HUES6 (cell line): ENCODE measurements around the gene FAM83G.

ENCODE experiments used
- H3K27ac ChIP-seq: 2 replicates; pipeline ENCODE4 v1.7.0; 2013; ENCODE audit warnings: low read depth, mild to moderate bottlenecking, low read length, inconsistent platforms
- H3K27me3 ChIP-seq: 2 replicates; pipeline ENCODE4 v1.6.1; 2013; ENCODE audit warnings: low read length; ENCODE audit not compliant: control insufficient read depth, insufficient read depth
- H3K36me3 ChIP-seq: 2 replicates; pipeline ENCODE4 v1.6.1; 2013; ENCODE audit warnings: low read length; ENCODE audit not compliant: control insufficient read depth, insufficient read depth
- H3K4me1 ChIP-seq: 2 replicates; pipeline ENCODE4 v1.6.1; 2013; ENCODE audit warnings: low read length; ENCODE audit not compliant: control insufficient read depth, insufficient read depth
- H3K4me3 ChIP-seq: 2 replicates; pipeline ENCODE4 v1.5.1; 2013; ENCODE audit warnings: low read depth, low read length
- H3K9ac ChIP-seq: one replicate; pipeline ENCODE4 v1.6.1; 2013; ENCODE audit warnings: mild to moderate bottlenecking, low read length
- H3K9me3 ChIP-seq: 2 replicates; pipeline ENCODE4 v1.6.1; 2013; ENCODE audit warnings: low read depth, low read length; ENCODE audit not compliant: control insufficient read depth, insufficient read depth

Gene FAM83G

GRCh38 chr17:18974407-18975149 lies 30.0 kb downstream of the FAM83G start:
- Histone ChIP-seq H3K9ac (no peak overlapping the region), H3K4me1 (peaks cover 4% of the 10 kb centered on the region; the same call in 1 of the 2 replicates), H3K9me3 (no peaks in the 10 kb centered on the region), H3K27me3 (no peaks in the 10 kb centered on the region), H3K27ac (no peak overlapping the region), H3K36me3 (peaks cover 79% of the 10 kb centered on the region), H3K4me3 (no peak overlapping the region)

GRCh38 chr17:18971801-18972200 lies 32.8 kb downstream of the FAM83G start:
- Histone ChIP-seq H3K9me3 (no peaks in the 10 kb centered on the region), H3K27ac (no peak overlapping the region), H3K4me1 (peaks cover 30% of the 10 kb centered on the region), H3K27me3 (no peaks in the 10 kb centered on the region), H3K9ac (no peak overlapping the region), H3K36me3 (peaks cover 51% of the 10 kb centered on the region), H3K4me3 (no peak overlapping the region)

GRCh38 chr17:18970582-18971480 lies 33.7 kb downstream of the FAM83G start:
- Histone ChIP-seq H3K27me3 (no peaks in the 10 kb centered on the region), H3K9ac (no peak overlapping the region), H3K9me3 (no peaks in the 10 kb centered on the region), H3K4me3 (no peak overlapping the region), H3K27ac (no peak overlapping the region), H3K4me1 (peaks cover 30% of the 10 kb centered on the region), H3K36me3 (peaks cover 45% of the 10 kb centered on the region)

GRCh38 chr17:18968945-18969887 lies 35.3 kb downstream of the FAM83G start:
- H3K27ac ChIP-seq: no peak overlapping the region
- no peaks in the 10 kb centered on the region for H3K27me3 ChIP-seq
- no peaks in the 10 kb centered on the region for H3K9me3 ChIP-seq
- peak overlapping the region; percentile 9 for H3K9ac ChIP-seq
- H3K4me1 ChIP-seq: peaks cover 30% of the 10 kb centered on the region
- H3K36me3 ChIP-seq: peaks cover 33% of the 10 kb centered on the region
- H3K4me3 ChIP-seq: no peak overlapping the region

- Histone ChIP-seq H3K27ac (no peak overlapping the region), H3K4me3 (no peak overlapping the region), H3K9ac (peak overlapping the region; percentile 27), H3K9me3 (no peaks in the 10 kb centered on the region), H3K36me3 (peaks cover 30% of the 10 kb centered on the region), H3K27me3 (no peaks in the 10 kb centered on the region), H3K4me1 (peaks cover 30% of the 10 kb centered on the region)
Observed at GRCh38 chr17:18968345-18968744, 36.2 kb downstream of the FAM83G start.

- Histone ChIP-seq H3K4me3 (no peak overlapping the region), H3K27ac (no peak overlapping the region), H3K36me3 (peaks cover 27% of the 10 kb centered on the region), H3K9me3 (no peaks in the 10 kb centered on the region), H3K9ac (peak overlapping the region; percentile 27), H3K27me3 (no peaks in the 10 kb centered on the region), H3K4me1 (peaks cover 30% of the 10 kb centered on the region)
Observed at GRCh38 chr17:18967916-18968315, 36.6 kb downstream of the FAM83G start.

GRCh38 chr17:18966831-18967624 lies 37.5 kb downstream of the FAM83G start:
- no peaks in the 10 kb centered on the region for H3K27me3 ChIP-seq
- no peak overlapping the region for H3K4me3 ChIP-seq
- no peak overlapping the region for H3K27ac ChIP-seq
- peak overlapping the region; percentile 24 for H3K9ac ChIP-seq
- H3K9me3 ChIP-seq: no peaks in the 10 kb centered on the region
- H3K4me1 ChIP-seq: peaks cover 33% of the 10 kb centered on the region
- H3K36me3 ChIP-seq: peaks cover 23% of the 10 kb centered on the region

GRCh38 chr17:18965530-18966236 lies 38.9 kb downstream of the FAM83G start:
- Histone ChIP-seq H3K4me3 (no peak overlapping the region), H3K9ac (no peak overlapping the region), H3K36me3 (peaks cover 10% of the 10 kb centered on the region), H3K27ac (no peak overlapping the region), H3K4me1 (peaks cover 33% of the 10 kb centered on the region), H3K9me3 (no peaks in the 10 kb centered on the region), H3K27me3 (no peaks in the 10 kb centered on the region)

GRCh38 chr17:18964550-18964949 lies 40.0 kb downstream of the FAM83G start:
- H3K9me3 ChIP-seq: no peaks in the 10 kb centered on the region
- H3K27ac ChIP-seq: no peak overlapping the region
- H3K4me3 ChIP-seq: no peak overlapping the region
- peaks cover 28% of the 10 kb centered on the region for H3K4me1 ChIP-seq
- no peaks in the 10 kb centered on the region for H3K27me3 ChIP-seq
- no peaks in the 10 kb centered on the region; the same call in 1 of the 2 replicates for H3K36me3 ChIP-seq
- H3K9ac ChIP-seq: no peak overlapping the region

- Histone ChIP-seq H3K9ac (no peak overlapping the region), H3K27ac (no peak overlapping the region), H3K9me3 (no peaks in the 10 kb centered on the region), H3K4me1 (peaks cover 23% of the 10 kb centered on the region), H3K27me3 (no peaks in the 10 kb centered on the region), H3K4me3 (no peak overlapping the region), H3K36me3 (no peaks in the 10 kb centered on the region)
Observed at GRCh38 chr17:18964018-18964351, 40.6 kb downstream of the FAM83G start.
